ENCODE measurements around the gene PHYKPL.

- TF ChIP-seq CTCF (IDR thresholded peaks at IDR 0.05; ENCODE audit: borderline replicate concordance, extremely low read depth, low read length, poor library complexity, severe bottlenecking): no peak
- no peak for TF ChIP-seq EZH2 (IDR thresholded peaks at IDR 0.05; ENCODE audit: borderline replicate concordance, low read depth, low read length, severe bottlenecking)
Observed at GRCh38 chr5:178210073-178210535, 22.5 kb downstream of the PHYKPL start.
